Liver (tissue), 3 donors: ENCODE measurements around the gene REXO5.

Experiments
- CTCF ChIP-seq: fragments of 150-350 bp; IDR thresholded peaks from 2 replicates; pipeline ENCODE4 v1.5.1; 2017; ENCODE audit warnings: improper control_type of control experiment, low read depth, low read length; ENCODE audit not compliant: missing input control
- HNF4A ChIP-seq, 2 donors: conservative IDR thresholded peaks; 2 replicates each; pipeline ENCODE4 v1.6.1; 2016; ENCODE audit warnings: antibody characterized with exemption in 2 of 2, mild to moderate bottlenecking in 2 of 2
- MAX ChIP-seq: IDR thresholded peaks from 2 replicates; pipeline ENCODE4 v1.6.1; 2016; ENCODE audit warnings: antibody characterized with exemption
- NR2F2 ChIP-seq: IDR thresholded peaks from 2 replicates; pipeline ENCODE4 v1.6.1; 2016; ENCODE audit warnings: antibody characterized with exemption
- RAD21 ChIP-seq, 2 donors: IDR thresholded peaks; 2 replicates each; pipeline ENCODE4 v1.6.1; 2016; ENCODE audit warnings: antibody characterized with exemption in 2 of 2, mild to moderate bottlenecking in 2 of 2
- TAF1 ChIP-seq: conservative IDR thresholded peaks from 2 replicates; pipeline ENCODE4 v1.6.1; 2016; ENCODE audit warnings: antibody characterized with exemption, mild to moderate bottlenecking
- YY1 ChIP-seq: IDR thresholded peaks from 2 replicates; pipeline ENCODE4 v1.6.1; 2016; ENCODE audit warnings: antibody characterized with exemption, mild to moderate bottlenecking
- donor health status: healthy.
- donor health status: healthy.

DNA sequence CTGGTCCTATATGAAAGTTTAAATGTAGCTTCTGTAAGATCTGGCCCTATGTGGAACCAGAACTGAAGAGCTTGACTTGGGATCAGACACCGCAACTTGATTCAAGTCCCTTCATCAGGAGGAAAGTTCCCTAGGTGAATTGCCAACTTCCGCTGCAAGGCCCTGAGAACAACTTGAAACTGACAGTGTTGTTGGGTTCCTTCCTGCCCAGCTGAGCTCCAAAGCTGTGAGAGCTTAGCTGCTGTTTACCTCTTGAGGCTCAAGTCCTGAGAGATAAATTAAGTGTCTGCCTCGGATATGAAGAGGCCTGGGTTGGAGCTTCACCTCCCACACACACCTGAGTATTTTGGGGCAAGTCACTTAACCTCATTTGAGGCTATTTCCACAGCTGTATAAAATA is 44.7 kb downstream of the REXO5 start:
- TF ChIP-seq RAD21 (IDR thresholded peaks at IDR 0.05) (no peak), CTCF (no peak), HNF4A (conservative IDR thresholded peaks at IDR 0.05) (no peak), NR2F2 (no peak), YY1 (no peak), MAX (no peak), TAF1 (no peak)
